K562 (cell line): ENCODE data around the gene PDZK1IP1. TPM values are rescaled to one million over a fixed set of nuclear protein-coding genes. Genes with fewer than 3 reads are reported as not detected.

Experiments used
- E2F8 ChIP-seq: fragments of 450-650 bp; IDR thresholded peaks from 2 replicates; pipeline ENCODE4 v1.7.1; 2018; ENCODE audit warnings: mild to moderate bottlenecking, low read depth; ENCODE audit not compliant: partially characterized antibody
- HDGF ChIP-seq: fragments of 450-650 bp; IDR thresholded peaks from 2 replicates; pipeline ENCODE4 v1.6.1; 2016
- KAT8 ChIP-seq: fragments of 450-650 bp; IDR thresholded peaks from 2 replicates; pipeline ENCODE4 v1.6.1; 2016; ENCODE audit warnings: low read depth, mild to moderate bottlenecking
- KDM5B ChIP-seq: fragments of 200-600 bp; sonication (generic); IDR thresholded peaks from 2 replicates; pipeline ENCODE4 v1.6.1; 2012; ENCODE audit warnings: low read depth, mild to moderate bottlenecking, moderate library complexity, low read length, control low read depth, inconsistent platforms; ENCODE audit not compliant: insufficient replicate concordance
- MCM2 ChIP-seq: fragments of 450-650 bp; IDR thresholded peaks from 2 replicates; pipeline ENCODE4 v1.6.1; 2017; ENCODE audit warnings: low read depth, mild to moderate bottlenecking
- MITF ChIP-seq: IDR thresholded peaks from 2 replicates; pipeline ENCODE4 v1.6.1; 2014; ENCODE audit warnings: antibody characterized with exemption
- MLLT1 ChIP-seq, 2 experiments: fragments of 450-650 bp; IDR thresholded peaks; 2 replicates each; pipeline ENCODE4 v1.6.1; 2016
- NCOA1 ChIP-seq: fragments of 450-650 bp; IDR thresholded peaks from 2 replicates; pipeline ENCODE4 v1.6.1; 2016; ENCODE audit warnings: low read depth
- POLR2AphosphoS2 ChIP-seq: IDR thresholded peaks from 2 replicates; pipeline ENCODE4 v1.6.1; 2012; ENCODE audit warnings: low read length, improper control_type of control experiment
- SAFB2 ChIP-seq: fragments of 200-400 bp; formaldehyde crosslinking; IDR thresholded peaks from 2 replicates; pipeline ENCODE4 v1.6.1; 2018; ENCODE audit warnings: borderline replicate concordance, low read length, low read depth, moderate library complexity; ENCODE audit not compliant: severe bottlenecking
- SNIP1 ChIP-seq: fragments of 450-650 bp; IDR thresholded peaks from 2 replicates; pipeline ENCODE4 v1.7.1; 2017; ENCODE audit warnings: low read depth, mild to moderate bottlenecking
- SRF ChIP-seq, 2 experiments: fragments of 250-450, 450-650 bp in 1 of 2; sonication (Bioruptor Pico) in 1 of 2; sonication (generic) in 1 of 2; formaldehyde crosslinking; IDR thresholded peaks; 2 replicates each; pipeline versions ENCODE4 v1.5.0 to v1.5.1; 2020 to 2022; ENCODE audit warnings: mild to moderate bottlenecking in 1 of 2, missing genetic modification reagents in 1 of 2
- TAL1 ChIP-seq: fragments of 450-650 bp; IDR thresholded peaks from 2 replicates; pipeline ENCODE4 v1.6.1; 2016; ENCODE audit warnings: mild to moderate bottlenecking
- TFE3 ChIP-seq: fragments of 450-650 bp; formaldehyde crosslinking; IDR thresholded peaks from 2 replicates; pipeline ENCODE4 v1.4.0; 2020; ENCODE audit warnings: mild to moderate bottlenecking, mixed read lengths
- U2AF1 ChIP-seq: fragments of 200-400 bp; formaldehyde crosslinking; optimal IDR thresholded peaks from 2 replicates; pipeline ENCODE3; 2017; ENCODE audit warnings: mild to moderate bottlenecking, low read depth, low read length, moderate library complexity
- ZNF232 ChIP-seq: sonication (generic); formaldehyde crosslinking; IDR thresholded peaks from 2 replicates; pipeline ENCODE4 v1.8.0; 2022; ENCODE audit warnings: mild to moderate bottlenecking, missing genetic modification reagents
- ZNF316 ChIP-seq: fragments of 450-650 bp; IDR thresholded peaks from 2 replicates; pipeline ENCODE4 v1.6.1; 2016
- ZNF586 ChIP-seq: fragments of 450-650 bp; formaldehyde crosslinking; conservative IDR thresholded peaks from 2 replicates; pipeline ENCODE4 v1.4.0; 2020; ENCODE audit warnings: mild to moderate bottlenecking, moderate library complexity
- ZNF740 ChIP-seq, 3 experiments: fragments of 200-800 bp in 1 of 3; sonication (Bioruptor generic) in 1 of 3; sonication (generic) in 1 of 3; formaldehyde crosslinking in 1 of 3; IDR thresholded peaks; 2 replicates each; pipeline versions ENCODE4 v1.6.1 to v1.8.0; 2016 to 2022; ENCODE audit warnings: mild to moderate bottlenecking in 2 of 3, missing compliant biosample characterization in 2 of 3, missing genetic modification characterization in 2 of 3, missing genetic modification reagents in 1 of 3
- polyA plus RNA-seq, 8 experiments: library from polyadenylated mRNA; depleted of rRNA in 4 of 8; stranded (reverse) in 5 of 8; unstranded in 3 of 8; fragments of >200 nt; fragmentation: Nextera tagmentation in 2 of 8; fragmentation: Illumina TruSeq in 1 of 8; extraction: Ambion mirVana in 2 of 8; extraction: Trizol in 1 of 8; gene quantifications; 2 replicates each; pipeline versions ENCODE4 v1.2.1 to v1.2.3, GENCODE V29; 2011 to 2014; ENCODE audit warnings: inconsistent platforms in 1 of 8, missing spikeins in 1 of 8
- total RNA-seq, 7 experiments: library from RNA; depleted of rRNA in 6 of 7; stranded (reverse); fragments of >200 nt in 6 of 7; fragmentation: Illumina TruSeq in 2 of 7; extraction: Trizol in 2 of 7; gene quantifications; 2 replicates each; pipeline versions ENCODE4 v1.2.1 to v1.2.3, GENCODE V29; 2011 to 2021; ENCODE audit warnings: low replicate concordance in 1 of 7

Gene PDZK1IP1
- total and polyA plus RNA-seq, 9 of the 15 experiments (the other 6 are each of a cell fraction or from before 2014, with no cell fraction given) = 0.17 to 0.68 (median 0.53) TPM; not detected in 2

- no peak for TF ChIP-seq ZNF316
- TF ChIP-seq U2AF1 = no peak
- no peak for TF ChIP-seq MCM2
- peak in 1 of 2 experiments; percentile 53; a peak in 1 of 4 replicates for TF ChIP-seq SRF (CRISPR knock-in tag; IDR thresholded peaks at IDR 0.05)
- no peak; a peak in 2 of 4 replicates for TF ChIP-seq MLLT1 (IDR thresholded peaks at IDR 0.05)
- no peak for TF ChIP-seq SNIP1
- TF ChIP-seq ZNF740 (CRISPR knock-in tag; IDR thresholded peaks at IDR 0.05) = no peak
- no peak for TF ChIP-seq ZNF740 (tag; IDR thresholded peaks at IDR 0.05)
- TF ChIP-seq MITF = no peak
- no peak for TF ChIP-seq HDGF
- TF ChIP-seq ZNF232 (CRISPR knock-in tag) = no peak
- no peak for TF ChIP-seq NCOA1
- no peak for TF ChIP-seq TAL1
- no peak for TF ChIP-seq KDM5B
- no peak for TF ChIP-seq POLR2AphosphoS2
- peak; percentile 86 for TF ChIP-seq E2F8
- TF ChIP-seq SAFB2 = no peak
- no peak for TF ChIP-seq TFE3 (CRISPR knock-in tag)
- no peak for TF ChIP-seq ZNF586 (CRISPR knock-in tag)
- no peak for TF ChIP-seq KAT8
Measured at GRCh38 chr1:47179017-47179987, 10.5 kb downstream of the PDZK1IP1 start (continued).
